HS-5 (cell line): Measurements from ENCODE around the gene TMEM163.

Experiments
- DNase-seq: peaks from one replicate; pipeline ENCODE4 v3.0.0-alpha.2; 2012; ENCODE audit warnings: low read depth

Gene TMEM163

GRCh38 chr2:134457765-134458472 is 260.9 kb downstream of the TMEM163 start:
- DNase-seq = no peak

- no peak for DNase-seq
Observed at GRCh38 chr2:134457353-134457752, 261.4 kb downstream of the TMEM163 start.

GRCh38 chr2:134455426-134455825 is 263.4 kb downstream of the TMEM163 start:
- DNase-seq = no peak

GRCh38 chr2:134454931-134455330 is 263.9 kb downstream of the TMEM163 start:
- DNase-seq = no peak

- DNase-seq = no peak
Observed at GRCh38 chr2:134454426-134454825, 264.4 kb downstream of the TMEM163 start.

GRCh38 chr2:134453973-134454372 is 264.8 kb downstream of the TMEM163 start:
- no peak for DNase-seq

GRCh38 chr2:134453476-134453875 is 265.3 kb downstream of the TMEM163 start:
- no peak for DNase-seq

- no peak for DNase-seq
Observed at GRCh38 chr2:134452042-134452733, 266.6 kb downstream of the TMEM163 start.

- no peak for DNase-seq
Observed at GRCh38 chr2:134451347-134451630, 267.5 kb downstream of the TMEM163 start.

- no peak for DNase-seq
Observed at GRCh38 chr2:134449751-134450513, 268.9 kb downstream of the TMEM163 start.

- no peak for DNase-seq
Observed at GRCh38 chr2:134449157-134449556, 269.6 kb downstream of the TMEM163 start.

GRCh38 chr2:134448650-134449049 is 270.1 kb downstream of the TMEM163 start:
- no peak for DNase-seq

- no peak for DNase-seq
Observed at GRCh38 chr2:134447669-134448068, 271.1 kb downstream of the TMEM163 start.

GRCh38 chr2:134446383-134447017 is 272.3 kb downstream of the TMEM163 start:
- peak; percentile 56 for DNase-seq

GRCh38 chr2:134445985-134446382 is 272.8 kb downstream of the TMEM163 start:
- DNase-seq = no peak

GRCh38 chr2:134445116-134445515 is 273.7 kb downstream of the TMEM163 start:
- no peak for DNase-seq

- DNase-seq = no peak
Observed at GRCh38 chr2:134443814-134444480, 274.9 kb downstream of the TMEM163 start.

GRCh38 chr2:134441153-134441863 is 277.5 kb downstream of the TMEM163 start:
- DNase-seq = no peak

- no peak for DNase-seq
Observed at GRCh38 chr2:134440336-134440909, 278.4 kb downstream of the TMEM163 start.

GRCh38 chr2:134438371-134438770 is 280.4 kb downstream of the TMEM163 start:
- no peak for DNase-seq

GRCh38 chr2:134436706-134437105 is 282.1 kb downstream of the TMEM163 start:
- no peak for DNase-seq
